Stomach (tissue), 9 donors: Measurements from ENCODE around the gene CCDC127. TPM values are rescaled to one million over a fixed set of nuclear protein-coding genes. Genes with fewer than 3 reads are reported as not detected.
"Not testable (repeated sequence)": the region's sequence is repeated elsewhere in the genome, so short reads cannot be mapped to it uniquely, and the experiment has no call there.

Experiments
- DNase-seq, 2 donors: peaks; one replicate each; pipeline versions ENCODE4 v3.0.0 to v3.0.0-alpha.2; 2013 to 2019
- H3K27ac ChIP-seq, 5 donors: fragments of 200-600 bp in 4 of 5; sonication (generic) in 4 of 5; one replicate each; pipeline ENCODE4 v1.5.1; 2013 to 2019; ENCODE audit warnings: mild to moderate bottlenecking in 1 of 5, moderate library complexity in 1 of 5
- H3K27me3 ChIP-seq, 3 donors: fragments of 200-600 bp; sonication (generic); one replicate each; pipeline ENCODE4 v1.5.1; 2017 to 2019; ENCODE audit warnings: mixed run types in 1 of 3
- H3K36me3 ChIP-seq, 4 donors: fragments of 200-600 bp; sonication (generic); 1 replicate in 3 of 4; 2 replicates in 1 of 4; pipeline ENCODE4 v1.5.1; 2016 to 2019
- H3K4me1 ChIP-seq, 4 donors: fragments of 200-600 bp; sonication (generic); one replicate each; pipeline ENCODE4 v1.5.1; 2016 to 2019
- H3K4me3 ChIP-seq, 4 donors: fragments of 200-600 bp; sonication (generic) in 3 of 4; one replicate each; pipeline ENCODE4 v1.5.1; 2016 to 2019; ENCODE audit warnings: mild to moderate bottlenecking in 1 of 4
- H3K9me3 ChIP-seq, 4 donors: fragments of 200-600 bp; sonication (generic); one replicate each; pipeline ENCODE4 v1.5.1; 2016 to 2019
- EP300 ChIP-seq: sonication (generic); formaldehyde crosslinking; IDR thresholded peaks from one replicate; pipeline ENCODE4 v1.6.1; 2017; ENCODE audit warnings: antibody characterized with exemption
- POLR2A ChIP-seq, 4 donors: fragments of 450-650 bp; IDR thresholded peaks; one replicate each; pipeline ENCODE4 v1.6.1; 2016; ENCODE audit warnings: antibody characterized with exemption in 4 of 4, control low read depth in 2 of 4, mild to moderate bottlenecking in 1 of 4, moderate library complexity in 1 of 4
- POLR2AphosphoS5 ChIP-seq, 3 donors: sonication (generic); formaldehyde crosslinking; IDR thresholded peaks; one replicate each; pipeline ENCODE4 v1.6.1; 2016; ENCODE audit warnings: antibody characterized with exemption in 3 of 3
- WGBS, 5 donors: extraction: QIAGEN DNeasy Blood & Tissue Kit in 3 of 5; methylation state at CpG; one replicate each; pipeline versions ENCODE4 v1.1.5 to v1.1.7; 2013 to 2018; 5-methylcytosine and 5-hydroxymethylcytosine counted together
- intact Hi-C: fragments of 100-400 bp; cut with DNase I; formaldehyde crosslinking; loops from one replicate; pipeline ENCODE4 v1.15.1; 2023; ENCODE audit warnings: low total_unique reads
- polyA plus RNA-seq, 3 donors: library from polyadenylated mRNA; stranded (reverse); fragments of 200-250 nt; gene quantifications; one replicate each; pipeline ENCODE4 v1.2.3, GENCODE V29; 2013
- total RNA-seq, 5 donors: library from RNA; depleted of rRNA; stranded (reverse); fragments of >200 nt; gene quantifications; one replicate each; pipeline versions ENCODE4 v1.1.0 to v1.2.3, GENCODE V29; 2014 to 2016
- TF ChIP-seq, protein P1 (sequence below), 7 experiments: fragments of 450-650 bp in 4 of 7; fragments of 200-600 bp in 3 of 7; sonication (generic) in 3 of 7; IDR thresholded peaks; one replicate each; pipeline ENCODE4 v1.5.1; 2016 to 2019; ENCODE audit warnings: antibody characterized with exemption in 7 of 7, control low read depth in 2 of 7, mild to moderate bottlenecking in 1 of 7
- donor health status: healthy with polysubstance abuse.
- donor health status: Bipolar disorder and iron deficiency.
- donor health status: healthy.

CCDC127 gene
- total and polyA plus RNA-seq, 8 donors, result 1.2 to 8.5 (median 1.8) TPM

DNA sequence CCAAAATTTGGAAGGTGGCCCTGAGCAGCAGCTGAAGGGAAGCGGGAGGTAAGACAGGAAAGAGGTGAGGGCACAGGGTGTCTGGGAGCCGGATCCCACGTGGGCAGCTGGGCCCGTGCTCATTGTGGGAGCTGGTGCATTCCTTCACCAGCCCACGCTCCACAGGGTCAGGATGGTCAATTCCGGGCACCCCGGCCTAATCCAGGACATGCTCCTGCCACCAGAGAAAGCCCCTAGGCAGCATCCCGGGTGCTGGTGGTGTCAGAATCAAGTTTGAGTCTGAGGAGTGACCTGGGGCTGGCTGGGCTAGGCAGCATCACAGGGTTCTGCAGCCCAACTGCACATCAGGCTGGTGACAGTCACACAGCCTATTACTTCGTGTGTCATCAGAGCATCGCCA is 46.4 kb upstream of the CCDC127 start:
- Histone ChIP-seq H3K27me3 (no peaks in the 10 kb centered on the region), H3K9me3 (no peaks in the 10 kb centered on the region), H3K27ac (peak overlapping the region in 3 of 5 donors; percentile 45 to 66 (median 50)), H3K36me3 (peaks cover 9 to 41% (median 38%) of the 10 kb centered on the region in 4 donors), H3K4me1 (peaks cover 0 to 16% (median 7%) of the 10 kb centered on the region in 4 donors), H3K4me3 (no peak overlapping the region)
- TF ChIP-seq, protein P1, sequence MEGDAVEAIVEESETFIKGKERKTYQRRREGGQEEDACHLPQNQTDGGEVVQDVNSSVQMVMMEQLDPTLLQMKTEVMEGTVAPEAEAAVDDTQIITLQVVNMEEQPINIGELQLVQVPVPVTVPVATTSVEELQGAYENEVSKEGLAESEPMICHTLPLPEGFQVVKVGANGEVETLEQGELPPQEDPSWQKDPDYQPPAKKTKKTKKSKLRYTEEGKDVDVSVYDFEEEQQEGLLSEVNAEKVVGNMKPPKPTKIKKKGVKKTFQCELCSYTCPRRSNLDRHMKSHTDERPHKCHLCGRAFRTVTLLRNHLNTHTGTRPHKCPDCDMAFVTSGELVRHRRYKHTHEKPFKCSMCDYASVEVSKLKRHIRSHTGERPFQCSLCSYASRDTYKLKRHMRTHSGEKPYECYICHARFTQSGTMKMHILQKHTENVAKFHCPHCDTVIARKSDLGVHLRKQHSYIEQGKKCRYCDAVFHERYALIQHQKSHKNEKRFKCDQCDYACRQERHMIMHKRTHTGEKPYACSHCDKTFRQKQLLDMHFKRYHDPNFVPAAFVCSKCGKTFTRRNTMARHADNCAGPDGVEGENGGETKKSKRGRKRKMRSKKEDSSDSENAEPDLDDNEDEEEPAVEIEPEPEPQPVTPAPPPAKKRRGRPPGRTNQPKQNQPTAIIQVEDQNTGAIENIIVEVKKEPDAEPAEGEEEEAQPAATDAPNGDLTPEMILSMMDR (IDR thresholded peaks at IDR 0.05), result no peak
- no peak for DNase-seq
- intact Hi-C loops, result no loop called here
- WGBS, 5 donors, result 83 to 93% (median 90%) methylated on average over 10 of the region's 10 CpGs

DNA sequence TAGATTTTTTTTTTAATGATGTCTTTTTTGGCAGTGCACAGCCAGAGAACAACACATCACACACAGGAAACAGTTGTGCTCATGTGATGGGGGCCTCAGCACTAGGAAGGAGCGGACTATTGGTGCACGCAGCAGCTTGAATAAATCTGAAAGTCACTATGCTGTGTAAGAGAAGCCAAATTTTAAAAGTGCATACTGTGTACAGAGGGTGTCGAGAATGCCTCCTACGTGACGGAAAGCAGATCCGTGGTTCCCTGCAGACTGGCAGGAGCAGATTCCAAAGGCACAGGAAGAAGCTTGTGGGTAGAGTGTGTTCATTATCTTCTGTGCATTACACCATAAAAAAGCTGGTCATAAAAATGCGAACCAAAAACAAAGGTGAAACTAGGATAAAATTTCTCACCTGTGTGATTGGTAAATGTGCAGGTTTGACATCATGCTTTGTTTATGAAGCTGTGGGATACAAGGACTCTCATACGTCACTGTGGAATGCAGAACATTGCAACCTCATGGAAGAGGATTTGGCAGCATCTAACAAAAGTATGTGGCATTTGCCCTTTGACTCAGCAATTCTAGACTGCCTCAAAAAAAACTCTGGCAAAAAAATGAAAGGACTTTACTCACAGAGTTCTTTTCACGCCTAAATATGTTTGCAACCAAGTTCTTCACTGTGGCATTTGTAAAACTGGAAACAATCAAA is 45.5 kb upstream of the CCDC127 start:
- H3K36me3 ChIP-seq, result peaks cover 11 to 50% (median 44%) of the 10 kb centered on the region in 4 donors
- H3K4me1 ChIP-seq, result peaks cover 0 to 16% (median 7%) of the 10 kb centered on the region in 4 donors
- H3K4me3 ChIP-seq, intact Hi-C loops, H3K27me3 ChIP-seq, H3K9me3 ChIP-seq: not testable (repeated sequence)
- H3K27ac ChIP-seq, result peak overlapping the region in 3 of 5 donors; percentile 45 to 66 (median 50)
- TF ChIP-seq POLR2AphosphoS5 (IDR thresholded peaks at IDR 0.05), result peak in 1 of 3 donors; percentile 32
- 70 to 90% (median 81%) methylated on average over 9 of the region's 9 CpGs for WGBS, 5 donors
- DNase-seq, result peak in 1 of 2 donors; percentile 36

DNA sequence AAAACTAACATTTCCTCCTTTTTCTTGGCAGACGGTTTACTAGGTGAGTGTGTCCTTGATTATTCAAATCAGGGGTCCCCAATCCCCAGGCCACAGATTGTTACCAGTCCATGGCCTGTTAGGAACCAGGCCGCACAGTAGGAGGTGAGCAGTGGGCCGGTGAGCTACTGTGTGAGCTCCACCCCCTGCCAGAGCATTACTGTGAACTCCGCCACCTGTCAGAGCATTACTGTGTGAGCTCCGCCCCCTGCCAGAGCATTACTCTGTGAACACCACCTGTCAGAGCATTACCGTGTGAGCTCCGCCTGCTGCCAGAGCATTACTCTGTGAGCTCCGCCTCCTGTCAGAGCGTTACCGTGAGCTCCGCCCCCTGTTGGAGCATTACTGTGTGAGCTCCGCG is 39.2 kb upstream of the CCDC127 start:
- DNase-seq, result no peak
- intact Hi-C loops, result no loop called here
- TF ChIP-seq, protein P1 (IDR thresholded peaks at IDR 0.05), result no peak
- TF ChIP-seq EP300 (no peak), POLR2A (IDR thresholded peaks at IDR 0.05) (no peak), POLR2AphosphoS5 (IDR thresholded peaks at IDR 0.05) (no peak)
- peaks cover 37 to 73% (median 67%) of the 10 kb centered on the region in 4 donors for H3K36me3 ChIP-seq
- H3K4me3 ChIP-seq, result no peak overlapping the region
- no peaks in the 10 kb centered on the region for H3K4me1 ChIP-seq
- no peaks in the 10 kb centered on the region for H3K27me3 ChIP-seq
- 82 to 99% (median 96%) methylated on average over 9 to 13 of the region's 13 CpGs for WGBS, 5 donors
- H3K27ac ChIP-seq, result no peak overlapping the region
- H3K9me3 ChIP-seq, result no peaks in the 10 kb centered on the region

DNA sequence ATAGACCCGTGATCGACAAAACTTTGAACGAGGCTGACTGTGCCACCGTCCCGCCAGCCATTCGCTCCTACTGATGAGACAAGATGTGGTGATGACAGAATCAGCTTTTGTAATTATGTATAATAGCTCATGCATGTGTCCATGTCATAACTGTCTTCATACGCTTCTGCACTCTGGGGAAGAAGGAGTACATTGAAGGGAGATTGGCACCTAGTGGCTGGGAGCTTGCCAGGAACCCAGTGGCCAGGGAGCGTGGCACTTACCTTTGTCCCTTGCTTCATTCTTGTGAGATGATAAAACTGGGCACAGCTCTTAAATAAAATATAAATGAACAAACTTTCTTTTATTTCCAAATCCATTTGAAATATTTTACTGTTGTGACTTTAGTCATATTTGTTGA is 38.4 kb upstream of the CCDC127 start:
- H3K4me1 ChIP-seq, H3K4me3 ChIP-seq, H3K27me3 ChIP-seq, intact Hi-C loops, H3K9me3 ChIP-seq, DNase-seq, H3K27ac ChIP-seq: not testable (repeated sequence)
- 81 to 90% (median 85%) methylated on average over 8 of the region's 8 CpGs for WGBS, 5 donors
- H3K36me3 ChIP-seq, result peaks cover 39 to 77% (median 73%) of the 10 kb centered on the region in 4 donors

DNA sequence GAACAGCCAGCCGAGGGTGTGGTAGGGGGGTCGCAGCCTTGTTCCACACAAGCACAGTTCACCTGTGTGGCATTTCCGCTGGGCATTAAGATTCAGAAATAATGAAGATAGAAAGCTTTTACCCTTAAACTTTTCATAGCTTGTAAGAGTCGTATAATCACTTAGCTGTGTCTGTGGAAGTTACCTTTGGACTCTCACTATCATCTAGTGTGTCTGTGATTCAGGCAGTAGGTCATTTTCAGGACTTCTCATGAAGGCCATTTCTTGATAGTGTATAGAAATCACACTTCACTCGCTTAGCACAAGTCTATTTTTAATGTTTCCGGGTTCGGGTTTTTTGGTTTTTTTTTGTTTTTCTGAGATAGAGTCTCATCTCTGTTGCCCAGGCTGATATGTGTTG is 37.2 kb upstream of the CCDC127 start:
- H3K4me3 ChIP-seq, H3K27me3 ChIP-seq, intact Hi-C loops, DNase-seq, H3K4me1 ChIP-seq, H3K9me3 ChIP-seq, H3K27ac ChIP-seq: not testable (repeated sequence)
- WGBS, 5 donors, result 80 to 97% (median 94%) methylated on average over 6 to 7 of the region's 7 CpGs
- H3K36me3 ChIP-seq, result peaks cover 46 to 87% (median 84%) of the 10 kb centered on the region in 4 donors

DNA sequence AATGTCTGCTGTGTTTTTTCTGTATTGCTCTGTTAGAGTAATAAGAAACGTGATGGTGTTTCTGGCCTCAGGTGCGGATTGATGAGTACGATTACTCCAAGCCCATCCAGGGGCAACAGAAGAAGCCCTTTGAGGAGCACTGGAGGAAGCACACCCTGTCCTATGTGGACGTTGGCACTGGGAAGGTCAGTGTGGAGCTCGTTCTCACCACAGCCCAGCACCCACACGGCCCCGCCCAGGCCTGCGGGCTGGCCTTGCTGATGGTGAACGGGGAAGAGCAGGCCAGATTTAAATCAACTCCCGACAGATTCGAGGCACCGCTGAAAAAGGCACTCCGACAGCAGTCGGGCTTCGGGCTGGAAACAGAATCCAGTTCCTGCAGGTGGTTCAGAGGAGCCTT is 36.4 kb upstream of the CCDC127 start:
- DNase-seq, H3K4me3 ChIP-seq, intact Hi-C loops, H3K27ac ChIP-seq, H3K9me3 ChIP-seq, H3K4me1 ChIP-seq, H3K27me3 ChIP-seq: not testable (repeated sequence)
- H3K36me3 ChIP-seq, result peaks cover 50 to 95% (median 91%) of the 10 kb centered on the region in 4 donors
- 90 to 100% (median 94%) methylated on average over 6 to 14 of the region's 15 CpGs for WGBS, 5 donors
